IMR-90 (cell line): Measurements from ENCODE around the gene FCRLA. TPM values are rescaled to one million over a fixed set of nuclear protein-coding genes. Genes with fewer than 3 reads are reported as not detected.

Experiments
- ATAC-seq: fragments of 200-7000 bp; cut with Tn5 transposase; 2 replicates; pipeline ENCODE4 v1.9.1; 2020; ENCODE audit warnings: low read depth, mild to moderate bottlenecking, moderate library complexity
- BruUV-seq: library from RNA; stranded (reverse); fragments of 400-500 nt; replicated peaks from 2 replicates; lab custom pipeline; 2021; lab: Mats Ljungman, UMichigan
- CTCF ChIA-PET: fragments of 300-600 bp; formaldehyde crosslinking; extraction: SDS; loops from one replicate; lab custom pipeline; 2021; ENCODE audit warnings: antibody characterized with exemption; lab: Yijun Ruan, JAX
- POLR2A ChIA-PET: fragments of 300-600 bp; sonication (Branson Sonifier 250); formaldehyde crosslinking; loops from one replicate; lab custom pipeline; 2022; ENCODE audit warnings: antibody characterized with exemption; ENCODE audit not compliant: unreplicated experiment; lab: Charles Lee
- DNase-seq: peaks from one replicate; pipeline ENCODE4 v3.0.0; 2013
- H2AFZ ChIP-seq: replicated peaks from 2 replicates; pipeline ENCODE3; 2013; ENCODE audit warnings: low read length, mild to moderate bottlenecking; ENCODE audit not compliant: poor library complexity
- H2AK5ac ChIP-seq: 2 replicates; pipeline ENCODE4 v1.6.1; 2013; ENCODE audit warnings: low read depth, low read length, inconsistent platforms
- H2AK9ac ChIP-seq: replicated peaks from 2 replicates; pipeline ENCODE3; 2013; ENCODE audit warnings: mild to moderate bottlenecking, low read depth, low read length, moderate library complexity; ENCODE audit not compliant: poor library complexity
- H2BK120ac ChIP-seq: 2 replicates; pipeline ENCODE4 v1.6.1; 2013; ENCODE audit warnings: low read depth, low read length, inconsistent platforms
- H2BK15ac ChIP-seq: 3 replicates; pipeline ENCODE4 v1.6.1; 2013; ENCODE audit warnings: low read depth, low read length, inconsistent platforms
- H2BK20ac ChIP-seq: 2 replicates; pipeline ENCODE4 v1.6.1; 2013; ENCODE audit warnings: low read depth, mild to moderate bottlenecking, inconsistent platforms, low read length, moderate library complexity
- H2BK5ac ChIP-seq: 2 replicates; pipeline ENCODE4 v1.6.1; 2013; ENCODE audit warnings: mild to moderate bottlenecking, low read depth, low read length, inconsistent platforms; ENCODE audit not compliant: poor library complexity, severe bottlenecking
- H3K14ac ChIP-seq: replicated peaks from 2 replicates; pipeline ENCODE4 v1.6.1; 2013; ENCODE audit warnings: low read depth, low read length, inconsistent platforms
- H3K18ac ChIP-seq: 2 replicates; pipeline ENCODE4 v1.6.1; 2013; ENCODE audit warnings: low read depth, low read length, control low read depth
- H3K23ac ChIP-seq: 2 replicates; pipeline ENCODE4 v1.6.1; 2013; ENCODE audit warnings: low read depth, low read length, inconsistent platforms
- H3K27ac ChIP-seq: 2 replicates; pipeline ENCODE4 v1.5.1; 2013; ENCODE audit warnings: mild to moderate bottlenecking, control low read depth, low read length; ENCODE audit not compliant: insufficient read depth
- H3K27me3 ChIP-seq: 2 replicates; pipeline ENCODE4 v1.6.1; 2013; ENCODE audit warnings: low read length; ENCODE audit not compliant: control insufficient read depth, insufficient read depth
- H3K36me3 ChIP-seq: 2 replicates; pipeline ENCODE4 v1.6.1; 2013; ENCODE audit warnings: low read length, mixed read lengths; ENCODE audit not compliant: control insufficient read depth, insufficient read depth
- H3K4ac ChIP-seq: 2 replicates; pipeline ENCODE4 v1.6.1; 2013; ENCODE audit warnings: low read depth, low read length, inconsistent platforms
- H3K4me1 ChIP-seq: 2 replicates; pipeline ENCODE4 v1.6.1; 2013; ENCODE audit warnings: low read length, mixed read lengths; ENCODE audit not compliant: control insufficient read depth, insufficient read depth
- H3K4me2 ChIP-seq: 2 replicates; pipeline ENCODE4 v1.6.1; 2013; ENCODE audit warnings: low read depth, mild to moderate bottlenecking, control low read depth, low read length, moderate library complexity
- H3K4me3 ChIP-seq: 2 replicates; pipeline ENCODE4 v1.5.1; 2013; ENCODE audit warnings: low read depth, mild to moderate bottlenecking, control low read depth, low read length, moderate library complexity; ENCODE audit not compliant: insufficient read depth
- H3K56ac ChIP-seq: 2 replicates; pipeline ENCODE4 v1.6.1; 2013; ENCODE audit warnings: low read length, inconsistent platforms; ENCODE audit not compliant: insufficient read depth; ENCODE audit errors: extremely low read depth
- H3K79me1 ChIP-seq, 2 experiments: 2 replicates each; pipeline ENCODE4 v1.6.1; 2013; ENCODE audit warnings: low read length in 2 of 2, inconsistent platforms in 1 of 2, low read depth in 1 of 2
- H3K9ac ChIP-seq: 2 replicates; pipeline ENCODE4 v1.6.1; 2013; ENCODE audit warnings: low read depth, low read length, control low read depth
- H3K9me1 ChIP-seq: 2 replicates; pipeline ENCODE4 v1.6.1; 2013; ENCODE audit warnings: low read length, inconsistent platforms; ENCODE audit not compliant: insufficient read depth
- H3K9me3 ChIP-seq: 2 replicates; pipeline ENCODE4 v1.6.1; 2013; ENCODE audit warnings: low read length; ENCODE audit not compliant: control insufficient read depth, insufficient read depth
- H4K20me1 ChIP-seq: 2 replicates; pipeline ENCODE4 v1.6.1; 2013; ENCODE audit warnings: low read length, inconsistent platforms; ENCODE audit not compliant: insufficient read depth
- H4K5ac ChIP-seq: 2 replicates; pipeline ENCODE4 v1.6.1; 2013; ENCODE audit warnings: mild to moderate bottlenecking, low read depth, low read length, control low read depth
- H4K8ac ChIP-seq, 2 experiments: 2 replicates each; pipeline ENCODE4 v1.6.1; 2013; ENCODE audit warnings: low read depth in 2 of 2, low read length in 2 of 2, control low read depth in 1 of 2, inconsistent platforms in 1 of 2
- H4K91ac ChIP-seq: 2 replicates; pipeline ENCODE4 v1.6.1; 2013; ENCODE audit warnings: low read depth, low read length, inconsistent platforms; ENCODE audit not compliant: insufficient read depth
- FOS ChIP-seq: fragments of 150-350 bp; IDR thresholded peaks from 2 replicates; pipeline ENCODE4 v1.6.1; 2016; ENCODE audit warnings: low read depth, low read length
- MXI1 ChIP-seq: IDR thresholded peaks from 2 replicates; pipeline ENCODE4 v1.6.1; 2012; ENCODE audit warnings: low read depth, mild to moderate bottlenecking, low read length, moderate library complexity, borderline replicate concordance
- WGBS, 2 experiments: methylation state at CpG; one replicate each; pipeline versions ENCODE4 v1.1.5 to v1.1.7; 2013; ENCODE audit warnings: missing lambda C conversion rate in 2 of 2; ENCODE audit not compliant: insufficient read length in 1 of 2; ENCODE audit errors: extremely low coverage in 2 of 2; 5-methylcytosine and 5-hydroxymethylcytosine counted together
- dilution Hi-C: fragments of 300-500 bp; cut with HindIII; formaldehyde crosslinking; loops from one replicate; pipeline ENCODE4 v1.14.3; 2018; ENCODE audit warnings: low sequenced_read_pairs; ENCODE audit not compliant: unreplicated experiment
- in situ Hi-C: fragments of 300-500 bp; cut with MboI; formaldehyde crosslinking; loops from 3 replicates; pipeline ENCODE4 v1.14.3; 2019; ENCODE audit warnings: low sequenced_read_pairs, inconsistent platforms, mixed read lengths
- intact Hi-C: fragments of 100-400 bp; cut with micrococcal nuclease; formaldehyde crosslinking; loops from 2 replicates; pipeline ENCODE4 v1.10.0; 2022
- polyA plus RNA-seq, 3 experiments: library from polyadenylated mRNA; depleted of rRNA; stranded (reverse); fragments of >200 nt; gene quantifications; 2 replicates each; pipeline ENCODE4 v1.2.3, GENCODE V29; 2012; ENCODE audit warnings: low replicate concordance in 1 of 3
- total RNA-seq: library from RNA; depleted of rRNA; stranded (reverse); fragments of >200 nt; gene quantifications from 2 replicates; pipeline ENCODE4 v1.2.3, GENCODE V29; 2012
- TF ChIP-seq, protein P1 (sequence below): fragments of 150-350 bp; IDR thresholded peaks from 2 replicates; pipeline ENCODE4 v1.6.1; 2017; ENCODE audit warnings: mild to moderate bottlenecking, antibody characterized with exemption, low read length, low read depth

The FCRLA gene
- total and polyA plus RNA-seq, 2 of the 4 experiments (the other 2 are of a cell fraction) = 0.36 TPM

DNA sequence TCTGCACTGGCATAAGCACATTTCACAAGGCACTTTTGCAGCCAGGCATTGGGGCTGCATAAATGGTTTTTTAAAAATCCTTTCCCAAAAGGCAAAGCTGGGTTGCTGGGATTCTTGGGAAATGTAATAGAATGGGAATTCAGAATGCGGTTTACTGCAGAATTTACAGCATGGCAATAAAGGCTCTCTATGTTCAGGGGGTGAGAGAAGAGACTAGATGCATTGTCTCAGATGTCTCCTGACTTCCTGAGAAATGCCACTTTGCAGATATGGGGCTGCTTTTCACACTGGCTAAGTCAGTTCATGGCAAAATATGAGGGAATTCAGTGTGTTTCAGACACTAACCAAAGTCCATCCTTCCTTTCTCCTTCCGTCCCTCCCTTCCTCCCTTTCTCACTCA lies 30.6 kb upstream of the FCRLA start:
- no peak overlapping the region for H2BK120ac ChIP-seq
- no peaks in the 10 kb centered on the region for H3K9me1 ChIP-seq
- no peak overlapping the region for H2AK9ac ChIP-seq
- peaks cover 5% of the 10 kb centered on the region for H3K27me3 ChIP-seq
- TF ChIP-seq FOS (no peak), MXI1 (no peak)
- TF ChIP-seq, protein P1, sequence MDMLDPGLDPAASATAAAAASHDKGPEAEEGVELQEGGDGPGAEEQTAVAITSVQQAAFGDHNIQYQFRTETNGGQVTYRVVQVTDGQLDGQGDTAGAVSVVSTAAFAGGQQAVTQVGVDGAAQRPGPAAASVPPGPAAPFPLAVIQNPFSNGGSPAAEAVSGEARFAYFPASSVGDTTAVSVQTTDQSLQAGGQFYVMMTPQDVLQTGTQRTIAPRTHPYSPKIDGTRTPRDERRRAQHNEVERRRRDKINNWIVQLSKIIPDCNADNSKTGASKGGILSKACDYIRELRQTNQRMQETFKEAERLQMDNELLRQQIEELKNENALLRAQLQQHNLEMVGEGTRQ = no peak
- H3K4ac ChIP-seq = no peak overlapping the region
- dilution Hi-C loops = no loop called here
- no peak for ATAC-seq
- no peak overlapping the region for H3K56ac ChIP-seq
- H4K5ac ChIP-seq = no peak overlapping the region
- H2AFZ ChIP-seq = no peak overlapping the region
- POLR2A ChIA-PET = no interaction called here
- no peaks in the 10 kb centered on the region for H3K36me3 ChIP-seq
- H3K23ac ChIP-seq = no peak overlapping the region
- BruUV-seq = no TSS peak
- H2BK15ac ChIP-seq = no peak overlapping the region
- no peak overlapping the region for H3K27ac ChIP-seq
- H4K20me1 ChIP-seq = no peaks in the 10 kb centered on the region
- no peak overlapping the region for H2AK5ac ChIP-seq
- H3K9me3 ChIP-seq = no peaks in the 10 kb centered on the region
- no peak overlapping the region for H4K8ac ChIP-seq
- H2BK5ac ChIP-seq = no peak overlapping the region
- in situ Hi-C loops = no loop called here
- WGBS, 2 experiments = 60% methylated on average over 1 of the region's 2 CpGs; no CpG with 5 or more reads in 1 of the 2 experiments
- H3K18ac ChIP-seq = no peak overlapping the region
- no peak overlapping the region for H3K14ac ChIP-seq
- H3K79me1 ChIP-seq = no peaks in the 10 kb centered on the region
- DNase-seq = no peak
- intact Hi-C loops = no loop called here
- no peak overlapping the region for H3K9ac ChIP-seq
- no peak overlapping the region for H3K4me2 ChIP-seq
- no peak overlapping the region for H4K91ac ChIP-seq
- CTCF ChIA-PET = no interaction called here
- no peak overlapping the region for H3K4me3 ChIP-seq
- H3K4me1 ChIP-seq = no peaks in the 10 kb centered on the region
- H2BK20ac ChIP-seq = no peak overlapping the region
